A549 (cell line): ENCODE results near the gene MLLT3. TPM values are rescaled to one million over a fixed set of nuclear protein-coding genes. Genes with fewer than 3 reads are reported as not detected.
A peak's percentile ranks its signal among the peaks of the same experiment; 100 is the strongest.

Experiments
- ATAC-seq, 2 experiments: fragments of 200-7000 bp in 1 of 2; fragments of >200 bp in 1 of 2; cut with Nextera tagmentation in 1 of 2; cut with Tn5 transposase in 1 of 2; 3 replicates each; pipeline versions ENCODE4 v1.8.0 to v1.9.1; 2018 to 2020; ENCODE audit warnings: mild to moderate bottlenecking in 1 of 2, moderate library complexity in 1 of 2
- CTCF ChIA-PET: fragments of 300-600 bp; sonication (Branson Sonifier 250); formaldehyde crosslinking; extraction: SDS; loops from one replicate; lab custom pipeline; 2021; ENCODE audit warnings: antibody characterized with exemption, inconsistent platforms; lab: Yijun Ruan, JAX
- POLR2A ChIA-PET: fragments of 350-600 bp; formaldehyde crosslinking; extraction: SDS; loops from one replicate; lab custom pipeline; 2021; ENCODE audit warnings: antibody characterized with exemption, inconsistent platforms; lab: Yijun Ruan, JAX
- DNase-seq, 2 experiments: peaks; one replicate each; pipeline versions ENCODE4 v3.0.0 to v3.0.0-alpha.2; 2011 to 2016; ENCODE audit warnings: low read depth in 1 of 2, low spot score in 1 of 2
- FAIRE-seq: peaks from 2 replicates; lab custom pipeline; 2011; peaks lifted over from hg19 to GRCh38; lab: Jason Lieb, UNC
- H3K27ac ChIP-seq, 2 experiments: fragments of >200 bp; sonication (Bioruptor Twin); formaldehyde crosslinking; 3 replicates each; pipeline ENCODE4 v1.5.1; 2016 to 2017
- H3K4me1 ChIP-seq: fragments of >200 bp; sonication (Bioruptor Twin); formaldehyde crosslinking; 3 replicates; pipeline ENCODE4 v1.6.1; 2016
- H3K4me2 ChIP-seq: fragments of >200 bp; sonication (Bioruptor Twin); formaldehyde crosslinking; 3 replicates; pipeline ENCODE4 v1.6.1; 2016
- H3K4me3 ChIP-seq: fragments of >200 bp; sonication (Bioruptor Twin); formaldehyde crosslinking; 3 replicates; pipeline ENCODE4 v1.5.1; 2016
- H3K9me3 ChIP-seq: fragments of >200 bp; sonication (Bioruptor Twin); formaldehyde crosslinking; 3 replicates; pipeline ENCODE4 v1.6.1; 2016
- BCL3 ChIP-seq: fragments of >200 bp; sonication (Bioruptor Twin); formaldehyde crosslinking; IDR thresholded peaks from 3 replicates; pipeline ENCODE4 v1.6.1; 2016
- CBX8 ChIP-seq: fragments of 200-600 bp; sonication (generic); IDR thresholded peaks from 2 replicates; pipeline ENCODE4 v1.6.1; 2016
- CHD4 ChIP-seq: fragments of 200-600 bp; sonication (generic); IDR thresholded peaks from 2 replicates; pipeline ENCODE4 v1.6.1; 2016; ENCODE audit warnings: antibody characterized with exemption, mild to moderate bottlenecking, borderline replicate concordance
- CTCF ChIP-seq: fragments of >200 bp; sonication (Bioruptor Twin); formaldehyde crosslinking; IDR thresholded peaks from 3 replicates; pipeline ENCODE4 v1.5.1; 2016
- EHMT2 ChIP-seq: fragments of 200-600 bp; sonication (generic); IDR thresholded peaks from 2 replicates; pipeline ENCODE4 v1.6.1; 2016; ENCODE audit warnings: antibody characterized with exemption, low read depth, mild to moderate bottlenecking, moderate library complexity
- FOSL2 ChIP-seq, 2 experiments: fragments of 450-650 bp in 1 of 2; fragments of >200 bp in 1 of 2; sonication (Bioruptor Twin) in 1 of 2; formaldehyde crosslinking; IDR thresholded peaks; 2 replicates each; pipeline versions ENCODE4 v1.5.0 to v1.6.1; 2016 to 2020; ENCODE audit warnings: mild to moderate bottlenecking in 1 of 2, moderate library complexity in 1 of 2
- HEYL ChIP-seq: fragments of 250-450 bp; sonication (Bioruptor Pico); IDR thresholded peaks from 2 replicates; pipeline ENCODE4 v1.8.0; 2021; ENCODE audit warnings: mild to moderate bottlenecking, moderate library complexity
- HOXB5 ChIP-seq: fragments of 250-450 bp; sonication (Bioruptor Pico); IDR thresholded peaks from 2 replicates; pipeline ENCODE4 v1.5.0; 2020; ENCODE audit warnings: mild to moderate bottlenecking, moderate library complexity
- JUN ChIP-seq, 2 experiments: fragments of >200 bp; sonication (Bioruptor Twin); formaldehyde crosslinking; IDR thresholded peaks; 2 replicates in 1 of 2; 3 replicates in 1 of 2; pipeline ENCODE4 v1.6.1; 2016 to 2017
- JUNB ChIP-seq: fragments of >200 bp; sonication (Bioruptor Twin); formaldehyde crosslinking; IDR thresholded peaks from 2 replicates; pipeline ENCODE4 v1.6.1; 2016
- KDM1A ChIP-seq: fragments of 200-600 bp; sonication (generic); IDR thresholded peaks from 2 replicates; pipeline ENCODE4 v1.6.1; 2016; ENCODE audit warnings: low read depth, mild to moderate bottlenecking
- MAFK ChIP-seq: fragments of 450-650 bp; IDR thresholded peaks from 2 replicates; pipeline ENCODE4 v1.6.1; 2014; ENCODE audit not compliant: partially characterized antibody
- NPAS2 ChIP-seq: fragments of 250-450 bp; sonication (Bioruptor Pico); IDR thresholded peaks from 2 replicates; pipeline ENCODE4 v1.8.0; 2022; ENCODE audit warnings: mild to moderate bottlenecking, moderate library complexity, borderline replicate concordance
- NR3C1 ChIP-seq: fragments of >200 bp; sonication (Bioruptor Twin); formaldehyde crosslinking; IDR thresholded peaks from 3 replicates; pipeline ENCODE4 v1.6.1; 2017
- PHF8 ChIP-seq: fragments of 200-600 bp; sonication (generic); IDR thresholded peaks from 2 replicates; pipeline ENCODE4 v1.6.1; 2016; ENCODE audit warnings: low read depth, mild to moderate bottlenecking, antibody characterized with exemption, moderate library complexity, borderline replicate concordance
- RARB ChIP-seq: fragments of 250-450 bp; sonication (Bioruptor Pico); IDR thresholded peaks from 2 replicates; pipeline ENCODE4 v1.8.0; 2021; ENCODE audit warnings: mild to moderate bottlenecking, moderate library complexity
- SMC3 ChIP-seq: fragments of >200 bp; sonication (Bioruptor Twin); formaldehyde crosslinking; IDR thresholded peaks from 3 replicates; pipeline ENCODE4 v1.6.1; 2018; ENCODE audit warnings: inconsistent platforms
- TP53 ChIP-seq: fragments of 250-450 bp; sonication (Bioruptor Pico); IDR thresholded peaks from 2 replicates; pipeline ENCODE4 v1.5.0; 2021; ENCODE audit warnings: mild to moderate bottlenecking, moderate library complexity
- USF2 ChIP-seq: fragments of 450-650 bp; IDR thresholded peaks from 2 replicates; pipeline ENCODE4 v1.6.1; 2014; ENCODE audit warnings: antibody characterized with exemption
- ZFP36 ChIP-seq: fragments of 450-650 bp; IDR thresholded peaks from 2 replicates; pipeline ENCODE4 v1.6.1; 2014; ENCODE audit warnings: borderline replicate concordance; ENCODE audit not compliant: partially characterized antibody
- ZNF302 ChIP-seq: fragments of 250-450 bp; sonication (Bioruptor Pico); IDR thresholded peaks from 2 replicates; pipeline ENCODE4 v1.9.0; 2021; ENCODE audit warnings: inconsistent platforms, mild to moderate bottlenecking, moderate library complexity
- WGBS: methylation state at CpG from one replicate; pipeline ENCODE4 v1.1.6; 2017; ENCODE audit errors: missing lambda C conversion rate; 5-methylcytosine and 5-hydroxymethylcytosine counted together
- polyA plus RNA-seq, 4 experiments: library from polyadenylated mRNA; depleted of rRNA in 3 of 4; stranded (reverse); fragments of >200 nt; fragmentation: RNase III in 1 of 4; extraction: RNeasy Plus Mini Kit Qiagen cat#74134 plus additional on column Dnase treatment in 1 of 4; gene quantifications; 2 replicates in 3 of 4; 3 replicates in 1 of 4; pipeline ENCODE4 v1.2.3, GENCODE V29; 2011 to 2017
- TF ChIP-seq, protein P1 (sequence below): fragments of 250-450 bp; sonication (Bioruptor Pico); IDR thresholded peaks from 2 replicates; pipeline ENCODE4 v1.5.0; 2020; ENCODE audit warnings: low read depth, mild to moderate bottlenecking, moderate library complexity
- TF ChIP-seq, protein P2 (sequence below): fragments of 150-350 bp; IDR thresholded peaks from 2 replicates; pipeline ENCODE4 v1.6.1; 2014; ENCODE audit warnings: low read depth, mild to moderate bottlenecking, low read length
- TF ChIP-seq, protein P3 (sequence below): IDR thresholded peaks from 2 replicates; pipeline ENCODE4 v1.6.1; 2012; ENCODE audit warnings: low read depth, borderline replicate concordance

MLLT3 gene
- polyA plus RNA-seq, 2 of the 4 experiments (the other 2 are of a cell fraction), result 14.3 to 47.6 TPM

- no peak overlapping the region for H3K27ac ChIP-seq
- ChIA-PET CTCF (no interaction called here), POLR2A (no interaction called here)
- H3K4me3 ChIP-seq, result no peak overlapping the region
- H3K4me1 ChIP-seq, result no peaks in the 10 kb centered on the region
- FAIRE-seq (no peak), ATAC-seq (no peak), DNase-seq (no peak)
- H3K9me3 ChIP-seq, result no peaks in the 10 kb centered on the region
- TF ChIP-seq JUNB (no peak), BCL3 (no peak), ZNF302 (CRISPR knock-in tag) (no peak), MAFK (peak; percentile 55), JUN (IDR thresholded peaks at IDR 0.05) (no peak), CBX8 (no peak), SMC3 (no peak)
- TF ChIP-seq, protein P1, sequence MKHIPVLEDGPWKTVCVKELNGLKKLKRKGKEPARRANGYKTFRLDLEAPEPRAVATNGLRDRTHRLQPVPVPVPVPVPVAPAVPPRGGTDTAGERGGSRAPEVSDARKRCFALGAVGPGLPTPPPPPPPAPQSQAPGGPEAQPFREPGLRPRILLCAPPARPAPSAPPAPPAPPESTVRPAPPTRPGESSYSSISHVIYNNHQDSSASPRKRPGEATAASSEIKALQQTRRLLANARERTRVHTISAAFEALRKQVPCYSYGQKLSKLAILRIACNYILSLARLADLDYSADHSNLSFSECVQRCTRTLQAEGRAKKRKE (CRISPR knock-in tag), result no peak
- TF ChIP-seq, protein P2, sequence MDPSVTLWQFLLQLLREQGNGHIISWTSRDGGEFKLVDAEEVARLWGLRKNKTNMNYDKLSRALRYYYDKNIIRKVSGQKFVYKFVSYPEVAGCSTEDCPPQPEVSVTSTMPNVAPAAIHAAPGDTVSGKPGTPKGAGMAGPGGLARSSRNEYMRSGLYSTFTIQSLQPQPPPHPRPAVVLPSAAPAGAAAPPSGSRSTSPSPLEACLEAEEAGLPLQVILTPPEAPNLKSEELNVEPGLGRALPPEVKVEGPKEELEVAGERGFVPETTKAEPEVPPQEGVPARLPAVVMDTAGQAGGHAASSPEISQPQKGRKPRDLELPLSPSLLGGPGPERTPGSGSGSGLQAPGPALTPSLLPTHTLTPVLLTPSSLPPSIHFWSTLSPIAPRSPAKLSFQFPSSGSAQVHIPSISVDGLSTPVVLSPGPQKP, result no peak
- no peak overlapping the region for H3K4me2 ChIP-seq
- WGBS, result 39% methylated on average over 4 of the region's 4 CpGs
Observed at GRCh38 chr9:20309124-20309523, 313.2 kb downstream of the MLLT3 start.

DNA sequence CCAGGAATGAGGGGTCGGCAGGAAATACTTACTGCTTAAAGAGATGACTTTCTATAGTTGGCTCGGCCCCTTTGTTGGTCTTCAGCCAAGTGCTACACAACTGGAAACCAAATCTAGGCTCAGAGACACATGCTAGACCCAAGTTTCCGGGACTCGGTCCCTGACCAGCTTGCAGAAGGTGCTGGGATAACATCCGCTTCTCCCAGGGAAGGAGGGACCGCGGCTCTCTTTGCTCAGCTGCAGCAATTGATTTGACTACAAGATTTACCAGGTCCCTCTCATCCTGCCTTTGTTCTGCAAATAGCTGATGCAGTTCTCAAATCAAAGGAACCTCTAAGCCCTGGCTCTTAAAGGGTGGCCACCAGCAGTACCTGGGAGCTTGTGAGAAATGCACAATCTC is 314.7 kb downstream of the MLLT3 start:
- ChIA-PET CTCF (interaction anchor here (1.1 kb wide), 1 partner anchor 634 kb away, joined by 3 read pairs; no protein-coding TSS in a partner anchor), POLR2A (no interaction called here)
- no peak for FAIRE-seq
- H3K4me1 ChIP-seq, result no peaks in the 10 kb centered on the region
- no peak overlapping the region for H3K4me2 ChIP-seq
- no peak for TF ChIP-seq SMC3
- no peak for TF ChIP-seq ZFP36
- TF ChIP-seq FOSL2 (IDR thresholded peaks at IDR 0.05), result no peak
- no peak for TF ChIP-seq FOSL2 (CRISPR knock-in tag; IDR thresholded peaks at IDR 0.05)
- TF ChIP-seq NPAS2 (CRISPR knock-in tag), result no peak
- TF ChIP-seq CHD4, result no peak
- TF ChIP-seq, protein P3, sequence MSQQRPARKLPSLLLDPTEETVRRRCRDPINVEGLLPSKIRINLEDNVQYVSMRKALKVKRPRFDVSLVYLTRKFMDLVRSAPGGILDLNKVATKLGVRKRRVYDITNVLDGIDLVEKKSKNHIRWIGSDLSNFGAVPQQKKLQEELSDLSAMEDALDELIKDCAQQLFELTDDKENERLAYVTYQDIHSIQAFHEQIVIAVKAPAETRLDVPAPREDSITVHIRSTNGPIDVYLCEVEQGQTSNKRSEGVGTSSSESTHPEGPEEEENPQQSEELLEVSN, result no peak
- no peak for TF ChIP-seq TP53 (CRISPR knock-in tag)
- TF ChIP-seq EHMT2, result no peak
- TF ChIP-seq RARB (CRISPR knock-in tag), result no peak
- no peak for TF ChIP-seq HEYL (CRISPR knock-in tag)
- TF ChIP-seq CTCF, result no peak
- no peak for TF ChIP-seq USF2
- no peak for TF ChIP-seq PHF8
- TF ChIP-seq, protein P1 (CRISPR knock-in tag), result no peak
- TF ChIP-seq JUN (IDR thresholded peaks at IDR 0.05), result no peak
- TF ChIP-seq NR3C1, result no peak
- no peak for TF ChIP-seq KDM1A
- no peak for TF ChIP-seq HOXB5 (CRISPR knock-in tag)
- WGBS, result 55% methylated on average over 7 of the region's 7 CpGs
- no peak for DNase-seq
- no peak overlapping the region for H3K27ac ChIP-seq
- H3K4me3 ChIP-seq, result no peak overlapping the region
- no peak for ATAC-seq
- H3K9me3 ChIP-seq, result no peaks in the 10 kb centered on the region
